Measurements from ENCODE around the gene RNF225.
"Not testable (repeated sequence)": the region's sequence is repeated elsewhere in the genome, so short reads cannot be mapped to it uniquely, and the experiment has no call there.

Gene RNF225

GRCh38 chr19:58395220-58395978, at the start of gene RNF225:
RNF225 (plus strand) TSS chr19:58395656; CDS start chr19:58396090, 434 bp downstream.
- peaks cover 55% of the 10 kb centered on the region for H3K36me3 Mint-ChIP-seq (ENCODE audit: low read depth)
- intact Hi-C loops (cut with micrococcal nuclease): no loop called here
- H3K27ac Mint-ChIP-seq: no peak within 1 kb of the TSS
- no peak within 1 kb of the TSS for H3K4me3 Mint-ChIP-seq
- H3K27me3 Mint-ChIP-seq: peaks cover 54% of the 10 kb centered on the region
- H3K4me1 Mint-ChIP-seq (ENCODE audit: low read depth): peaks cover 34% of the 10 kb centered on the region
- H3K9me3 Mint-ChIP-seq: no peaks in the 10 kb centered on the region

DNA sequence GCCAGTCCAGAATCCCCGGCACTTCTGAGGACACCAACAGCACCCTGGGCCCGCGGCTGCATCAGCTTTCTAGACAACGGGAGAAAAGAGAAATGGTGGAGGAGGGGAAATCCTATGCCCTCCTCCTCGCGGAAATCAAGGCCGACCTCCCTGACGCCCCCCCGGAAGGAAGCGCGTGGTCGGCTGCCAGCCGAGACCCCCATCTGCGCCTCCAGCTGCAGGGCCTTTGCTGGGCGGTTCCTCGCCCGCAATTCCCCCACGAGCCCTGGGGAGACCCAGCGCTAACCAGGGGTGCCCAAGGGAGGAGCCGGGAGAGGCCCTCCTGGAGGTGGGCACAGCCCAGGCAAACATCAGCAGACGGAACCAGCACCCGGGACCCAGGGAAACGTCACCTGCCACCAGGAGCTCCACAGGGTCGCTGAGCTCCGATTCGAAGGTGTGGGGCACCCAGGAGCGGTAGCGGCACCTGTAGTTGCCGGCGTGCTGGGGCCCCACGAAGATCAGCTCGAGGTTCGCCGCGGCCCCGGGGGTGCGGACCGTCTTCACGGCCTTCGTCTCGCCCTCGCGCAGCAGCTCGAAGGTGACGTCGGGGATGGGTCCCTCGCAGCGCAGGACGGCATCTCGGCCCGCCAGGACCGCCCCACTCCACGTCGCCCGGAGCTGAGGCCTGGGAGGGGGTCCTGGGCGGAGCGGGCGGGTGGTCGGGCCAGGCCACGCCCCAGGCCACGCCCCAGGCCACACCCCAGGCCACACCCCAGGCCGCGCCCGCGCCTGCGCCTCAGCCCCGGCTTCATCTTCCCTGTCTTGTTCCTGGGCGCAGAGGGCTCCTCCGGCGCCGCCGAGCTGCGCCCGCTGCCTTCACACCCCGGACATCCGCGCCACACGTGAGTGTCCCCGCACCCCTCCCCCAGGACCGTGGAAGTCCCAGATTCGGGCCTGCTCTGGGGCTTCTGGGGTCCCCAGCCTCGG, 48.2 kb upstream of the RNF225 start:
- Mint-ChIP-seq H3K4me1 (ENCODE audit: low read depth) (peaks cover 25% of the 10 kb centered on the region), H3K9me3 (no peaks in the 10 kb centered on the region), H3K36me3 (ENCODE audit: low read depth) (peaks cover 54% of the 10 kb centered on the region), H3K27ac (peak overlapping the region; percentile 86), H3K27me3 (peaks cover 31% of the 10 kb centered on the region), H3K4me3 (peak overlapping the region; percentile 94)
- intact Hi-C loops (cut with micrococcal nuclease): loop anchor here (10.0 kb wide), 1 partner anchor 58 kb away; the partner anchor contains the start of gene ZNF584

DNA sequence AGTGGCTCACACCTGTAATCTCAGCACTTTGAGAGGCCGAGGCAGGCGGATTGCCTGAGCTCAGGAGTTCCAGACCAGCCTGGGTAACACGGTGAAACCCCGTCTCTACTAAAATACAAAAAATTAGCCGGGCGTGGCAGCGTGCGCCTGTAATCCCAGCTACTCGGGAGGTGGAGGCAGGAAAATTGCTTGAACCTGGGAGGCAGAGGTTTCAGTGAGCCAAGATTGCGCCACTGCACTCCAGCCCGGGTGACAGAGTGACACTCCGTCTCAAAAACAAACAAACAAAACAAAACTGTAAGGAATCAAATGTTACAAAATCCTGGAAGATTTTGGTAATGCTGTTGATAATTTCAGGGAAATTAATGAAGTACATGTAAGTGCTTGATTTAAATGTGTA, 47.4 kb upstream of the RNF225 start:
- peaks cover 54% of the 10 kb centered on the region for H3K36me3 Mint-ChIP-seq (ENCODE audit: low read depth)
- H3K4me1 Mint-ChIP-seq (ENCODE audit: low read depth): peaks cover 24% of the 10 kb centered on the region
- peak overlapping the region; percentile 94 for H3K4me3 Mint-ChIP-seq
- intact Hi-C loops (cut with micrococcal nuclease): loop anchor here (10.0 kb wide), 1 partner anchor 57 kb away; the partner anchor contains the start of gene ZNF584
- H3K9me3 Mint-ChIP-seq: not testable (repeated sequence)
- H3K27me3 Mint-ChIP-seq: peaks cover 31% of the 10 kb centered on the region
- H3K27ac Mint-ChIP-seq: peak overlapping the region; percentile 86

- intact Hi-C loops (cut with micrococcal nuclease): loop anchor here (10.0 kb wide), 1 partner anchor 55 kb away; the partner anchor contains the start of gene ZNF584
- Mint-ChIP-seq H3K4me1 (ENCODE audit: low read depth) (peaks cover 24% of the 10 kb centered on the region), H3K27ac (no peak overlapping the region), H3K4me3 (no peak overlapping the region), H3K9me3 (no peaks in the 10 kb centered on the region), H3K36me3 (ENCODE audit: low read depth) (peaks cover 62% of the 10 kb centered on the region), H3K27me3 (peaks cover 36% of the 10 kb centered on the region)
Observed at GRCh38 chr19:58349590-58349989, 45.9 kb upstream of the RNF225 start.

GRCh38 chr19:58350001-58350861, 45.2 kb upstream of the RNF225 start:
- Mint-ChIP-seq H3K4me1 (ENCODE audit: low read depth) (peaks cover 24% of the 10 kb centered on the region), H3K27me3 (peaks cover 40% of the 10 kb centered on the region), H3K9me3 (no peaks in the 10 kb centered on the region), H3K36me3 (ENCODE audit: low read depth) (peaks cover 62% of the 10 kb centered on the region), H3K4me3 (no peak overlapping the region), H3K27ac (no peak overlapping the region)
- intact Hi-C loops (cut with micrococcal nuclease): no loop called here

GRCh38 chr19:58350871-58351557, 44.4 kb upstream of the RNF225 start:
- Mint-ChIP-seq H3K4me1 (ENCODE audit: low read depth) (peaks cover 18% of the 10 kb centered on the region), H3K4me3 (no peak overlapping the region), H3K27ac (no peak overlapping the region), H3K9me3 (no peaks in the 10 kb centered on the region), H3K36me3 (ENCODE audit: low read depth) (peaks cover 56% of the 10 kb centered on the region), H3K27me3 (peaks cover 44% of the 10 kb centered on the region)
- intact Hi-C loops (cut with micrococcal nuclease): no loop called here

DNA sequence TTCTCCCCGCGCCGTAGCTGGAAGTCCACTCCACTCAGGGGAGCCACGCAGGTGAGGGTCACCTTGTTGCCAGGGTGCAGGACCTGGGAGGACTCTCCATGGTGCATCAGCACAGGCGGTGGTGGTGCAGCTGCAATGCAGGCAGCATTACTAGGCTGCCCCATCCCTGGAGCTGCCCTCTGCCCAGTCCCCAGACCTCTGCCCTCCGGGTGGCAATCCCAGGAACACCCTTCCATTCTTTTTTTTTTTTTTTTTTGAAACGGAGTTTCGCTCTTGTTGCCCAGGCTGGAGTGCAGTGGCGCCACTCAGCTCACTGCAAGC, 43.9 kb upstream of the RNF225 start:
- Mint-ChIP-seq H3K9me3 (no peaks in the 10 kb centered on the region), H3K27me3 (peaks cover 48% of the 10 kb centered on the region), H3K4me3 (no peak overlapping the region), H3K4me1 (ENCODE audit: low read depth) (peaks cover 18% of the 10 kb centered on the region), H3K36me3 (ENCODE audit: low read depth) (peaks cover 55% of the 10 kb centered on the region), H3K27ac (no peak overlapping the region)
- intact Hi-C loops (cut with micrococcal nuclease): no loop called here

DNA sequence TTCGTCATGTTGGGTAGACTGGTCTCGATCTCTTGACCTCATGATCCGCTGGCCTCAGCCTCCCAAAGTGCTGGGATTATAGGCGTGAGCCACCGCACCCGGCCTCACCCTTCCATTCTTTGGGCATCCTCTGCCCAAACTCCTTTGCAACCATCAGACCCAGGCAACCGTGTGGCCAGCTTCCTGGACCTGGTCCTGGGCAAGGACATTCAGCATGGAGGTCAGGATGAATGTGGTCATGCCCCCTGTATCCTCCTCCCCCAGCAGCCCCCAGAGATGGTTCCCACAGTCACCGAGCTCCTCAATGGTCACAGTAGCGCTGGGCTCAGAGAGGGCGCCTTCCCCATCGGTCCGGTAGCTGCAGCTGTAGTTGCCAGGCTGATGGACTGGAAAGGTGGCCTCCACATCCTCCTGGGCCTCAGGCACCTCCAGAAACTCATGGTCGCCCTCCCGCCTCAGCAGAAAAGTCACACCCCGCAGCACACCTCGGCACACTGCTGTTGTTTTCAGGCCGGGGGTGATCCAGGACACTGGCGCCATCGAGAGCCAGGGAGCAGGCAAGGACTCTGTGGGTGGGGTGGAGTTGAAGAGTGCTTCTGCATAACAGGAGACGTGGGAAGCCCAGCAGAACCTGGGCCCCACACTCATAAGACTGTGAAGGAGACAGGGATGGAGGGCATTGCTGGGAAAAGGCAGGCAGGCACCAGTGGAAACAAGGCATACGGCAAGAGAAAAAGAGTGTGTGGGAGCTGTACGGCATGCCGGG, 43.3 kb upstream of the RNF225 start:
- H3K27me3 Mint-ChIP-seq: peaks cover 51% of the 10 kb centered on the region
- no peak overlapping the region for H3K27ac Mint-ChIP-seq
- no peaks in the 10 kb centered on the region for H3K9me3 Mint-ChIP-seq
- H3K4me1 Mint-ChIP-seq (ENCODE audit: low read depth): peaks cover 20% of the 10 kb centered on the region
- no peak overlapping the region for H3K4me3 Mint-ChIP-seq
- H3K36me3 Mint-ChIP-seq (ENCODE audit: low read depth): peaks cover 50% of the 10 kb centered on the region
- intact Hi-C loops (cut with micrococcal nuclease): no loop called here

- Mint-ChIP-seq H3K4me1 (ENCODE audit: low read depth) (peaks cover 27% of the 10 kb centered on the region), H3K9me3 (no peaks in the 10 kb centered on the region), H3K27me3 (peaks cover 56% of the 10 kb centered on the region), H3K4me3 (no peak within 1 kb of the TSS), H3K36me3 (ENCODE audit: low read depth) (peaks cover 44% of the 10 kb centered on the region), H3K27ac (no peak within 1 kb of the TSS)
- intact Hi-C loops (cut with micrococcal nuclease): no loop called here
Observed at GRCh38 chr19:58352760-58353671, 42.4 kb upstream of the RNF225 start, which contains the start of gene A1BG. A1BG (minus strand) TSS chr19:58353492; CDS start chr19:58353437, 55 bp downstream.

GRCh38 chr19:58353717-58354477, 41.6 kb upstream of the RNF225 start:
- no peaks in the 10 kb centered on the region for H3K9me3 Mint-ChIP-seq
- H3K27ac Mint-ChIP-seq: no peak overlapping the region
- H3K27me3 Mint-ChIP-seq: peaks cover 61% of the 10 kb centered on the region
- peaks cover 27% of the 10 kb centered on the region for H3K4me1 Mint-ChIP-seq (ENCODE audit: low read depth)
- no peak overlapping the region for H3K4me3 Mint-ChIP-seq
- intact Hi-C loops (cut with micrococcal nuclease): no loop called here
- H3K36me3 Mint-ChIP-seq (ENCODE audit: low read depth): peaks cover 44% of the 10 kb centered on the region

DNA sequence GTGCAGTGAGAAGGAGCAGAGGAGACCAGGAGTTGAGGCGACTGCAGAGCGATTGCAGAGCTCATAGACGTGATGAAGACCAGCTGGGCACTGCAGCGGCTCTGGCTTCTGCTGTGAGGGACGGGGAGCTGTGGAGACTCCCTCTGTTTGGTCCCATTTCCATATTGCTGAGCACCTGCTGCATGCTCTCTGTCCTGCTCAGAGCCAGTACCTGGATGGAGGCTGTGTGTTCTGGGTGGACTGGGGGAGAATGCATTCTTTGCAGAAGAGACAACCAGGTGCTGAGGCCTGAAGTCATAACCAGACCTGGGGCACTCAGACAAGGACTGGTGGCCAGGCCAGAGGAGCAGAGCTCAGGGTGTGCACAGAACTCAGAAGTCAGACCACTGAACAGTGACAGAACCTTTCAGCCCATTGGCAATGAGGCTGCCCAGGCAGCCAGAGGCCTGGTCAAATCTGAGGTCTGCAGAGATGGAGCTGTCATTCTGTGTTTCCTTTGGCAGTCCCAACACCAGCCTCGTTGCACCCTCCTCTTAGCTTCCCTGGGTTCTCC, 40.9 kb upstream of the RNF225 start:
- H3K27ac Mint-ChIP-seq: no peak overlapping the region
- H3K4me1 Mint-ChIP-seq (ENCODE audit: low read depth): peaks cover 23% of the 10 kb centered on the region
- intact Hi-C loops (cut with micrococcal nuclease): no loop called here
- no peak overlapping the region for H3K4me3 Mint-ChIP-seq
- peaks cover 40% of the 10 kb centered on the region for H3K36me3 Mint-ChIP-seq (ENCODE audit: low read depth)
- H3K9me3 Mint-ChIP-seq: no peaks in the 10 kb centered on the region
- peaks cover 58% of the 10 kb centered on the region for H3K27me3 Mint-ChIP-seq

Data from dendritic cell treated with granulocyte-macrophage colony-stimulating factor and Interleukin-4, amounts not matched to agents 40 ng/mL and 50 ng/mL, for 4 days (primary cell).